ENCODE data around the gene TFIP11.

The TFIP11 gene

GRCh38 chr22:26548984-26549383 is 36.7 kb upstream of the TFIP11 start:
- H3K4me3 ChIP-seq (IDR thresholded peaks at IDR 0.05; ENCODE audit: insufficient read depth, low read depth, low read length) = no peak overlapping the region
- no peak overlapping the region for H3K27ac ChIP-seq
- no peaks in the 10 kb centered on the region for H3K36me3 ChIP-seq (ENCODE audit: insufficient read depth)
- H3K4me1 ChIP-seq (ENCODE audit: low read depth, poor library complexity, severe bottlenecking) = peaks cover 69% of the 10 kb centered on the region
- peaks cover 43% of the 10 kb centered on the region for H3K79me2 ChIP-seq (ENCODE audit: insufficient read depth, low read depth)
- no peaks in the 10 kb centered on the region for H4K20me1 ChIP-seq (ENCODE audit: insufficient read depth)
- H3K9ac ChIP-seq = no peak overlapping the region
- no peak overlapping the region for H3K4me2 ChIP-seq
- TF ChIP-seq, protein P1, sequence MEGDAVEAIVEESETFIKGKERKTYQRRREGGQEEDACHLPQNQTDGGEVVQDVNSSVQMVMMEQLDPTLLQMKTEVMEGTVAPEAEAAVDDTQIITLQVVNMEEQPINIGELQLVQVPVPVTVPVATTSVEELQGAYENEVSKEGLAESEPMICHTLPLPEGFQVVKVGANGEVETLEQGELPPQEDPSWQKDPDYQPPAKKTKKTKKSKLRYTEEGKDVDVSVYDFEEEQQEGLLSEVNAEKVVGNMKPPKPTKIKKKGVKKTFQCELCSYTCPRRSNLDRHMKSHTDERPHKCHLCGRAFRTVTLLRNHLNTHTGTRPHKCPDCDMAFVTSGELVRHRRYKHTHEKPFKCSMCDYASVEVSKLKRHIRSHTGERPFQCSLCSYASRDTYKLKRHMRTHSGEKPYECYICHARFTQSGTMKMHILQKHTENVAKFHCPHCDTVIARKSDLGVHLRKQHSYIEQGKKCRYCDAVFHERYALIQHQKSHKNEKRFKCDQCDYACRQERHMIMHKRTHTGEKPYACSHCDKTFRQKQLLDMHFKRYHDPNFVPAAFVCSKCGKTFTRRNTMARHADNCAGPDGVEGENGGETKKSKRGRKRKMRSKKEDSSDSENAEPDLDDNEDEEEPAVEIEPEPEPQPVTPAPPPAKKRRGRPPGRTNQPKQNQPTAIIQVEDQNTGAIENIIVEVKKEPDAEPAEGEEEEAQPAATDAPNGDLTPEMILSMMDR (conservative IDR thresholded peaks at IDR 0.05; ENCODE audit: low read depth, low read length) = no peak
- H3K27me3 ChIP-seq (ENCODE audit: insufficient read depth, low read depth) = no peaks in the 10 kb centered on the region
- no peak overlapping the region for H2AFZ ChIP-seq (ENCODE audit: low read depth)

DNA sequence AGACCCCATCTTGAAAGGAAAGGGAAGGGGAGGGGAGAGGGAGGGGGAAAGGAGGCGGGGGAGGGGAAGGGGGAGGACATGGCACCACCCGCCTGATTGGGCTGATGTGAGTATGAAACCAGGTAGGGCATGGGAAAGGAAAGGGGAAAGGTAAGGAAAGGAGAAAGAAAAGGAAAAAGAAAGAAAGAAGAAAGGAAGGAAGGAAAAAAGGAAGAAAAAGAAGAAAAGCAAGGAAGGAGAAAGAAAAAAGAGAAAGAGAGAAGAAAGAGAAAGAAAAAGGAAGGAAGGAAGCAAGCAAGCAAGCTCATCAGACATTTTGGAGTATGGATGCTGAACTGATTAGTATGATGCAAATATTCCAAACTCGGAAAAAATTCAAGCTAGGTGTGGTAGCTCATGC is 36.0 kb upstream of the TFIP11 start:
- 0 out of 2 replicates have a peak overlapping the region, but pooled peaks have one; percentile 27 for H3K27ac ChIP-seq
- TF ChIP-seq, protein P1 (conservative IDR thresholded peaks at IDR 0.05; ENCODE audit: low read depth, low read length) = no peak
- no peak overlapping the region for H3K9ac ChIP-seq
- no peak overlapping the region for H3K4me3 ChIP-seq (IDR thresholded peaks at IDR 0.05; ENCODE audit: insufficient read depth, low read depth, low read length)
- peak overlapping the region; percentile 26; the same call in 1 of the 2 replicates for H3K4me2 ChIP-seq
- H2AFZ ChIP-seq (ENCODE audit: low read depth) = no peak overlapping the region
- H4K20me1 ChIP-seq (ENCODE audit: insufficient read depth) = no peaks in the 10 kb centered on the region
- no peaks in the 10 kb centered on the region for H3K36me3 ChIP-seq (ENCODE audit: insufficient read depth)
- H3K79me2 ChIP-seq (ENCODE audit: insufficient read depth, low read depth) = peaks cover 43% of the 10 kb centered on the region
- H3K27me3 ChIP-seq (ENCODE audit: insufficient read depth, low read depth) = no peaks in the 10 kb centered on the region
- H3K4me1 ChIP-seq (ENCODE audit: low read depth, poor library complexity, severe bottlenecking) = peaks cover 69% of the 10 kb centered on the region

DNA sequence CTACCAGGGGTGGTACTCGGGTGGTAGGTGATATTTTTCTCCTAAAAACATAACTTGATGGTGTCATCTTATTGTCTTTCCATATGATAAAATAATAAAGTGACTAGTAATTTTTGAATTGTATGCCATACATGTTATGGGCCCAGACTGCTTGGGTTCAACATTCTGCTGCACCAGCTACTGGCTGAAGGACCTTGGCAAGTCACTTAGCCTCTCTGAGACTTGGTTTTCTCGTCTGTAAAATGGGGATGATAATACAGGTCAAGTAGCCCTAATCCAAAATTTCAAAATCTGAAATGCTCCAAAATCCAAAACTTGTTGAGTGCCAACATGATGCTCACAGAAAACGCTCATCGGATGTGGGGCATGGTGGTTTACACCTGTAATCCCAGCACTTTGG is 35.6 kb upstream of the TFIP11 start:
- no peaks in the 10 kb centered on the region for H3K27me3 ChIP-seq (ENCODE audit: insufficient read depth, low read depth)
- peak overlapping the region; percentile 27; the same call in 1 of the 2 replicates for H3K27ac ChIP-seq
- TF ChIP-seq, protein P1 (conservative IDR thresholded peaks at IDR 0.05; ENCODE audit: low read depth, low read length) = no peak
- peaks cover 43% of the 10 kb centered on the region for H3K79me2 ChIP-seq (ENCODE audit: insufficient read depth, low read depth)
- H3K9ac ChIP-seq = no peak overlapping the region
- no peaks in the 10 kb centered on the region for H4K20me1 ChIP-seq (ENCODE audit: insufficient read depth)
- H3K36me3 ChIP-seq (ENCODE audit: insufficient read depth) = no peaks in the 10 kb centered on the region
- peaks cover 70% of the 10 kb centered on the region for H3K4me1 ChIP-seq (ENCODE audit: low read depth, poor library complexity, severe bottlenecking)
- H2AFZ ChIP-seq (ENCODE audit: low read depth) = no peak overlapping the region
- no peak overlapping the region for H3K4me3 ChIP-seq (IDR thresholded peaks at IDR 0.05; ENCODE audit: insufficient read depth, low read depth, low read length)
- peak overlapping the region; percentile 26; the same call in 1 of the 2 replicates for H3K4me2 ChIP-seq

GRCh38 chr22:26547426-26547825 is 35.2 kb upstream of the TFIP11 start:
- no peaks in the 10 kb centered on the region for H4K20me1 ChIP-seq (ENCODE audit: insufficient read depth)
- peak overlapping the region; percentile 26; the same call in 1 of the 2 replicates for H3K4me2 ChIP-seq
- H3K79me2 ChIP-seq (ENCODE audit: insufficient read depth, low read depth) = peaks cover 42% of the 10 kb centered on the region
- H3K36me3 ChIP-seq (ENCODE audit: insufficient read depth) = no peaks in the 10 kb centered on the region
- H3K27me3 ChIP-seq (ENCODE audit: insufficient read depth, low read depth) = no peaks in the 10 kb centered on the region
- no peak overlapping the region for H2AFZ ChIP-seq (ENCODE audit: low read depth)
- peaks cover 67% of the 10 kb centered on the region for H3K4me1 ChIP-seq (ENCODE audit: low read depth, poor library complexity, severe bottlenecking)
- TF ChIP-seq, protein P1 (conservative IDR thresholded peaks at IDR 0.05; ENCODE audit: low read depth, low read length) = no peak
- H3K4me3 ChIP-seq (IDR thresholded peaks at IDR 0.05; ENCODE audit: insufficient read depth, low read depth, low read length) = no peak overlapping the region
- H3K9ac ChIP-seq = no peak overlapping the region
- peak overlapping the region; percentile 27; the same call in 1 of the 2 replicates for H3K27ac ChIP-seq

All from KMS-11 (cell line).